ENCODE results near the gene PAX7.
"Not testable (repeated sequence)": the region's sequence is repeated elsewhere in the genome, so short reads cannot be mapped to it uniquely, and the experiment has no call there.

The PAX7 gene

DNA sequence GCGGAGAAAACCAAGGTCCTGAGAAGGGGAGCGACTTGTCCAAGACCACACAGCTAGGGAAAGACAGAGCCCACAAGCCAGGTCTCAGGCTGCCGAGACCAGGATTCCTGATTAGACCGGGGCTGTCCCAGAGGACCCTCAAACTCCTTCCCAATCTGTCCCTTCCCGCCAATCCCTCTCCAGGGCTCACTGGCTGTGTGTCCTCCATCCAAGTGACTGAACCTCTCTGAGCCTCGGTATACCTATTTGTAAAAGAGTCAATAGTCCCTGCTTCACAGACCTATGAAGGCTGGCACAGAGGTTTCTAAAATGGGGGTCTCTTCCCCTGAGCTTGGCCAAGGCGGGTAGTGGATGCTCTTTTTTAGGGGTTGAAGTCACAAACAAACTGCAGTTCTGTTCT, 56.6 kb downstream of the PAX7 start:
- TF ChIP-seq, protein P1, sequence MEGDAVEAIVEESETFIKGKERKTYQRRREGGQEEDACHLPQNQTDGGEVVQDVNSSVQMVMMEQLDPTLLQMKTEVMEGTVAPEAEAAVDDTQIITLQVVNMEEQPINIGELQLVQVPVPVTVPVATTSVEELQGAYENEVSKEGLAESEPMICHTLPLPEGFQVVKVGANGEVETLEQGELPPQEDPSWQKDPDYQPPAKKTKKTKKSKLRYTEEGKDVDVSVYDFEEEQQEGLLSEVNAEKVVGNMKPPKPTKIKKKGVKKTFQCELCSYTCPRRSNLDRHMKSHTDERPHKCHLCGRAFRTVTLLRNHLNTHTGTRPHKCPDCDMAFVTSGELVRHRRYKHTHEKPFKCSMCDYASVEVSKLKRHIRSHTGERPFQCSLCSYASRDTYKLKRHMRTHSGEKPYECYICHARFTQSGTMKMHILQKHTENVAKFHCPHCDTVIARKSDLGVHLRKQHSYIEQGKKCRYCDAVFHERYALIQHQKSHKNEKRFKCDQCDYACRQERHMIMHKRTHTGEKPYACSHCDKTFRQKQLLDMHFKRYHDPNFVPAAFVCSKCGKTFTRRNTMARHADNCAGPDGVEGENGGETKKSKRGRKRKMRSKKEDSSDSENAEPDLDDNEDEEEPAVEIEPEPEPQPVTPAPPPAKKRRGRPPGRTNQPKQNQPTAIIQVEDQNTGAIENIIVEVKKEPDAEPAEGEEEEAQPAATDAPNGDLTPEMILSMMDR (conservative IDR thresholded peaks at IDR 0.05; ENCODE audit: low read depth, low read length) = no peak
- DNase-seq (ENCODE audit: low read depth) = no peak

DNA sequence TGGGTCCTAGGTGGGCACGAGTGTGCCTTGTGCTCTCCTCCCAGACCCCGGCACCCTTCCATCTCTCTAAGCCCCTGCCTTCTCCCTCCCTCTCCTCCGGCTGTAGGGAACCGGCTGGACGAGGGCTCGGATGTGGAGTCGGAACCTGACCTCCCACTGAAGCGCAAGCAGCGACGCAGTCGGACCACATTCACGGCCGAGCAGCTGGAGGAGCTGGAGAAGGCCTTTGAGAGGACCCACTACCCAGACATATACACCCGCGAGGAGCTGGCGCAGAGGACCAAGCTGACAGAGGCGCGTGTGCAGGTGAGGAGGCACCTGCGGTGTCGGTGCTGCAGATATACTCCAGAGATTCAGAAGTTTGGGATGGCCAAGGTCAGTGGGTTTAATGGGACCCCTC, 61.0 kb downstream of the PAX7 start:
- DNase-seq (ENCODE audit: low read depth) = no peak
- H3K4me3 ChIP-seq (ENCODE audit: low read depth, low read length) = no peak overlapping the region
- TF ChIP-seq, protein P1 (conservative IDR thresholded peaks at IDR 0.05; ENCODE audit: low read depth, low read length) = no peak

More for the DNA sequence above, 56.6 kb downstream of the PAX7 start:
- H3K4me3 ChIP-seq (ENCODE audit: low read depth, low read length) = no peak overlapping the region

DNA sequence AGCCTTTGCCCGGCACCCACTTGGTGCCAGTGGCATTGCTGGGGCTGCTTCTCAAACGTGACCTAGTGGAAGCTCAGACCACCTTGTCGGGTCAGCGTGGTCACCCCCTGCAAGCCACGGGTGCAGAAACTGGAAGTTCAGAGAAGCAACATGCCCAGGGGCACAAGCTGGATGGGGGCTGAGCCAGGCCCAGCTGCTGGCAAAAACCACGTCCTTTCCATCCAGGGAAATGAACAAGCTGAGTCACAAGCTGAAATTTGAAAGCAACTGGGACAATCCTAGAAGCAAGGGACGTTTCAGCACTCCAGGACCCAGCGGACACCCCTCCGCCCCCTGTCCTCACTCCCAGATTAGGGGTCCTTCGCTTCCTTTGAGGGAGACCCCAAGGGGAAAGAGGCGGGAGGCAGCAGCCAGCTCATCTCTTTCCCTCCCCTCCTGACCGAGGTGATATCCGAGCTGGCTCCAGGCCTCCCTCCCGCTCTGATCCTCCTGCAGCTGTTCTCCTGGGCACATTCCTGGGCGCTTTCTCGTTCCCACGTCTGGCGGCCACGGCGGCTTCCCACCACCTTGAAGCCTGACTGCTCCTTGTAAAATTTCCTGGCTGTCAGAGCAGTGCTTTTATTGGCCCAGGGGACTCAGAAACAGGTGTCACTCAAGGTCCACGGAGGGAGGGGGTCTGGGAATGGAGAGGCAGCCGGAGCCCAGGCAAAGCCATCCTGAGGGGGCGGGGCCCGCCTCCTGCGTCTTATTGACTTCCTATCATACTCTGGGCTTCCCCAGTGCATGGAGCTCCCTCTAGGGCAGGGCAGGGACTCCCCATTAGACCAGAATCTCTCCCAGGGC, 62.8 kb downstream of the PAX7 start:
- no peak overlapping the region for H3K4me3 ChIP-seq (ENCODE audit: low read depth, low read length)
- no peak for DNase-seq (ENCODE audit: low read depth)
- TF ChIP-seq, protein P1 (conservative IDR thresholded peaks at IDR 0.05; ENCODE audit: low read depth, low read length) = no peak

DNA sequence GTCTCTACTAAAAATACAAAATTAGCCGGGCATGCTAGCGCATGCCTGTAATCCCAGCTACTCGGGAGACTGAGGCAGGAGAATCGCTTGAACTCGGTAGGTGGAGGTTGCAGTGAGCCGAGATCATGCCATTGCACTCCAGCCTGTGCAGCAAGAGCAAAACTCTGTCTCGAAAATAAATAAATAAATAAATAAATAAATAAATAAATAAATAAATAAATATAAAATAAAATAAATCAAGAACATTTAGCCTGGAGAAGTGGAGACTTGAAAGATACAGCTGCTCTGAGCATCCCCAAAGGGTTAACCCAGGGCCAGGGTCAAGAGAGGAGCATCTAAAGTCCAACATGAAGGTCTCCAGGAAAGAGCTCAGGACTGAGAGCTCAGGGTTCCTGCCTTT, 63.6 kb downstream of the PAX7 start:
- DNase-seq (ENCODE audit: low read depth); H3K4me3 ChIP-seq (ENCODE audit: low read depth, low read length): not testable (repeated sequence)

DNA sequence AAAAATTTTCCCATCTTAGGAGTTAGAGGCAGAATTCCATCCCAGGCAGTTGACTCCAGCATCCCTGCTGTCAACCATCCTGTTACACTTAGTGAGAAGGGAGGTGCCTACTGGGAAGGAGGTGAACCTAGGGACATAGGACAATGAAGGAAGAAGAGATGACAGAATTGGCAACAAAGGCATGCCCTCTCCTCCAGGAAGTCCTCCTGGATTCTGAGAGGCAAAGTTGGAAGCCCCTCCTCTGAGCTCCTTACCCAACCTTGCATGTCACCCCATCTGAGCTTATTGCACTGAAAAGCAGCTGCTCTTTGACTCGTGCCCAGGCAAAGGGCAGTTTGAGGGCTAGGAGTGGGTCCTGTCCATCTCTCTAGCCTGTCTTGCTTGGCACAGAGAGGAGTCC, 66.9 kb downstream of the PAX7 start:
- H3K4me3 ChIP-seq (ENCODE audit: low read depth, low read length) = no peak overlapping the region
- DNase-seq (ENCODE audit: low read depth) = no peak
- TF ChIP-seq, protein P1 (conservative IDR thresholded peaks at IDR 0.05; ENCODE audit: low read depth, low read length) = no peak

DNA sequence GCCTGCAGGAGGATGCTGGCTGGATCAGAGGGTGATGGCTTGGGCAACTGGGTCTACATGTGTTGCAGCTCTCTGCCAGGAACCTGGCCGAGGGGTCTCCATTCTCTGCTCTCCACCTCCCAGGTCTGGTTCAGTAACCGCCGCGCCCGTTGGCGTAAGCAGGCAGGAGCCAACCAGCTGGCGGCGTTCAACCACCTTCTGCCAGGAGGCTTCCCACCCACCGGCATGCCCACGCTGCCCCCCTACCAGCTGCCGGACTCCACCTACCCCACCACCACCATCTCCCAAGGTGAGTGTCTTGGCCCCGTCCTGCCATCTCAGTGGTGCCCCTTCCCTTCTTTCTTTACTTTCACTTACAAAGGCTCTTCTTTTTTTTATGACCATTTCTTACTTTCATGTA, 69.9 kb downstream of the PAX7 start:
- TF ChIP-seq, protein P1 (conservative IDR thresholded peaks at IDR 0.05; ENCODE audit: low read depth, low read length) = no peak
- no peak overlapping the region for H3K4me3 ChIP-seq (ENCODE audit: low read depth, low read length)
- no peak for DNase-seq (ENCODE audit: low read depth)

DNA sequence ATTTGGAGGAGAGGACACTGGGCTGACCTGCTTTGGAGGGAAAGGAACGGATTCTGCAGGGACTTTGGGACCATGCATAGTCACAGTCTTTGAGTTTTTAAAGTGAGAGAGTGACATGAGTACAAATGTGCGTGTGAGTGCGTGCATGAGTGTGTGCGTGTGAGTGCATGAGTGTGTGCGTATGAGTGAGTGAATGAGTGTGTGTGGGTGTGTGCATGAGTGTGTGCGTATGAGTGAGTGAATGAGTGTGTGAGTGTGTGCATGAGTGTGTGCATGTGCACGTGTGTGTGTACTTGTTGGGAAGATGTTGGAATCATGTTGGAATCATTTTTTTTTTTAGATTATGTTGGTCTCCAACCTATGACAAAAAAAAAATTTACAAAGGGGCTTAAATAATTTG, 70.5 kb downstream of the PAX7 start:
- no peak overlapping the region for H3K4me3 ChIP-seq (ENCODE audit: low read depth, low read length)
- TF ChIP-seq, protein P1 (conservative IDR thresholded peaks at IDR 0.05; ENCODE audit: low read depth, low read length) = no peak
- no peak for DNase-seq (ENCODE audit: low read depth)

Measured in choroid plexus epithelial cell (primary cell).